ENCODE measurements around the gene DNAJB8. TPM values are rescaled to one million over a fixed set of nuclear protein-coding genes. Genes with fewer than 3 reads are reported as not detected.

DNAJB8 gene
- total and polyA plus RNA-seq, 4 donors, result not detected

- DNase-seq (no peak), ATAC-seq (ENCODE audit: insufficient read depth, low FRiP score) (no peak)
- H3K9ac ChIP-seq (ENCODE audit: insufficient read depth in 1 of 2, low read length in 2 of 2), result no peak overlapping the region
- H3K9me3 ChIP-seq (ENCODE audit: control insufficient read depth in 4 of 4, insufficient read depth in 3 of 4, low read length in 3 of 4), result no peaks in the 10 kb centered on the region
- WGBS, 2 donors, result 91 to 95% methylated on average over 23 of the region's 23 CpGs
- H3K27ac ChIP-seq (ENCODE audit: low read depth in 1 of 2, low read length in 1 of 2), result no peak overlapping the region
- H3K4me3 ChIP-seq, result no peak overlapping the region
- H3K36me3 ChIP-seq (ENCODE audit: control insufficient read depth in 4 of 4, insufficient read depth in 4 of 4, low read length in 4 of 4), result no peaks in the 10 kb centered on the region
- peaks cover 0 to 29% (median 0%) of the 10 kb centered on the region in 5 donors for H3K4me1 ChIP-seq (ENCODE audit: control insufficient read depth in 5 of 5, insufficient read depth in 5 of 5, low read length in 5 of 5)
- H3K27me3 ChIP-seq (ENCODE audit: control insufficient read depth in 3 of 3, insufficient read depth in 3 of 3, low read length in 2 of 3), result peaks cover 0 to 26% (median 7%) of the 10 kb centered on the region in 3 donors
- TF ChIP-seq CTCF (IDR thresholded peaks at IDR 0.05; ENCODE audit: control extremely low read depth, extremely low read depth), result no peak
Observed at GRCh38 chr3:128462341-128462910, 4.3 kb downstream of the DNAJB8 start.

- no peak overlapping the region for H3K4me3 ChIP-seq
- no peak overlapping the region for H3K9ac ChIP-seq (ENCODE audit: insufficient read depth in 1 of 2, low read length in 2 of 2)
- no peak for TF ChIP-seq CTCF (IDR thresholded peaks at IDR 0.05; ENCODE audit: control extremely low read depth, extremely low read depth)
- WGBS, 2 donors, result 87 to 88% methylated on average over 12 of the region's 12 CpGs
- H3K27me3 ChIP-seq (ENCODE audit: control insufficient read depth in 3 of 3, insufficient read depth in 3 of 3, low read length in 2 of 3), result peaks cover 0 to 21% (median 3%) of the 10 kb centered on the region in 3 donors
- DNase-seq (no peak), ATAC-seq (ENCODE audit: insufficient read depth, low FRiP score) (no peak)
- no peaks in the 10 kb centered on the region for H3K9me3 ChIP-seq (ENCODE audit: control insufficient read depth in 4 of 4, insufficient read depth in 3 of 4, low read length in 3 of 4)
- no peak overlapping the region for H3K27ac ChIP-seq (ENCODE audit: low read depth in 1 of 2, low read length in 1 of 2)
- H3K36me3 ChIP-seq (ENCODE audit: control insufficient read depth in 4 of 4, insufficient read depth in 4 of 4, low read length in 4 of 4), result no peaks in the 10 kb centered on the region
- H3K4me1 ChIP-seq (ENCODE audit: control insufficient read depth in 5 of 5, insufficient read depth in 5 of 5, low read length in 5 of 5), result peaks cover 0 to 29% (median 0%) of the 10 kb centered on the region in 5 donors
Observed at GRCh38 chr3:128461731-128462130, 5.0 kb downstream of the DNAJB8 start.

GRCh38 chr3:128459461-128459820, 7.2 kb downstream of the DNAJB8 start:
- Histone ChIP-seq H3K36me3 (ENCODE audit: control insufficient read depth in 4 of 4, insufficient read depth in 4 of 4, low read length in 4 of 4) (no peaks in the 10 kb centered on the region), H3K4me3 (no peak overlapping the region), H3K9ac (ENCODE audit: insufficient read depth in 1 of 2, low read length in 2 of 2) (no peak overlapping the region), H3K4me1 (ENCODE audit: control insufficient read depth in 5 of 5, insufficient read depth in 5 of 5, low read length in 5 of 5) (peaks cover 0 to 36% (median 0%) of the 10 kb centered on the region in 5 donors), H3K9me3 (ENCODE audit: control insufficient read depth in 4 of 4, insufficient read depth in 3 of 4, low read length in 3 of 4) (no peaks in the 10 kb centered on the region), H3K27ac (ENCODE audit: low read depth in 1 of 2, low read length in 1 of 2) (no peak overlapping the region), H3K27me3 (ENCODE audit: control insufficient read depth in 3 of 3, insufficient read depth in 3 of 3, low read length in 2 of 3) (peaks cover 0 to 5% (median 0%) of the 10 kb centered on the region in 3 donors)
- TF ChIP-seq CTCF (IDR thresholded peaks at IDR 0.05; ENCODE audit: control extremely low read depth, extremely low read depth), result no peak
- ATAC-seq (ENCODE audit: insufficient read depth, low FRiP score), result no peak
- WGBS, 2 donors, result 93 to 97% methylated on average over 9 of the region's 9 CpGs
- no peak for DNase-seq
